ENCODE data around the gene OR6C1.
"Not testable (repeated sequence)": the region's sequence is repeated elsewhere in the genome, so short reads cannot be mapped to it uniquely, and the experiment has no call there.

Gene OR6C1

DNA sequence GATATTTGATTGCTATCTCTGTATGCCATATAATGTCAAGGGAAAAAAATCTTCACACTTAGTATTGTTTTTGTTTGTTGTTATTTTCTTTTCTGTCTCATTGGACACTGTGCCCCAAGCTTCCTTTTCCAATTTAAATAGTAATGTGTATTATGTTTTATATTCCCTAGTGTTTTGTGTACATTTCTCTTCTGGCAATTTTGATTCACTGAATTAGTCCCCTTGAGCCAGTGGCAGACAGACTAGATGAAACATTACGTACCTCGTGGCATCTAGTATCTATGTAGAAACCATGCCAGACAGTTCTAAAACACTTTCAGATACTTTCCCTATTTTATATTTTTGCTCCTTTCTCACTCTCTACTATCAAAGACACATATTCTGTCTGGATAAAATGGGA lies at the start of gene OR6C1:
OR6C1 (plus strand) TSS at position 301 of the 400 bp plus-strand sequence. CDS start 6,257 bp downstream, outside the sequence.
- DNase-seq = no peak

GRCh38 chr12:55280991-55281390 lies 33.2 kb upstream of the OR6C1 start:
- no peak for DNase-seq

GRCh38 chr12:55289999-55290398 lies 24.1 kb upstream of the OR6C1 start:
- no peak for DNase-seq

DNA sequence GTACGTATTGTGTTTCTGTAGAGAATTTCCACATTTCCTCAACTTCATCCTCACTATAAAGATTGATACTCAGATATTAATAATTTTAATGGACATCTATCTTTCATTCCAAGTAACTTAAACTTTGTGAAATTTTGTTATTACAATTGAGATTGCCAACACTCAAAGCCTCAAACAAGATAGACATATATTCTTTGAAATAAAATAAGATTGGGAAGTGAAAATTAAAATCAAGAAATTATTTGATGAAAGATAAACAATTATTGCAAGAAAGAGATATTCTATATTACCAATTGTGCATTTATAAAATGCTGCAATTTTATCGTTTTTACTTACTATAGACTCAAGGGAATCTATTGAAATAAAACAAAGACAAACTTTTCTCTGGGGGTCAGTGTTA lies 17.7 kb upstream of the OR6C1 start, which contains the start of gene OR6C6:
OR6C6 (minus strand) TSS at position 101 of the 400 bp plus-strand sequence. CDS start 1,337 bp downstream, outside the sequence.
- DNase-seq = no peak

- DNase-seq = no peak
Measured at GRCh38 chr12:55320201-55320600, 6.1 kb downstream of the OR6C1 start.

- DNase-seq = not testable (repeated sequence)
Measured at GRCh38 chr12:55325801-55326200, 11.7 kb downstream of the OR6C1 start.

- no peak for DNase-seq
Measured at GRCh38 chr12:55330446-55330845, 16.3 kb downstream of the OR6C1 start, which contains the start of gene OR6C3. OR6C3 (plus strand) TSS chr12:55330746; CDS start chr12:55331701, 955 bp downstream.

- DNase-seq = no peak
Measured at GRCh38 chr12:55336002-55336401, 21.9 kb downstream of the OR6C1 start.

GRCh38 chr12:55355338-55355737 lies 41.2 kb downstream of the OR6C1 start:
- DNase-seq = not testable (repeated sequence)

DNA sequence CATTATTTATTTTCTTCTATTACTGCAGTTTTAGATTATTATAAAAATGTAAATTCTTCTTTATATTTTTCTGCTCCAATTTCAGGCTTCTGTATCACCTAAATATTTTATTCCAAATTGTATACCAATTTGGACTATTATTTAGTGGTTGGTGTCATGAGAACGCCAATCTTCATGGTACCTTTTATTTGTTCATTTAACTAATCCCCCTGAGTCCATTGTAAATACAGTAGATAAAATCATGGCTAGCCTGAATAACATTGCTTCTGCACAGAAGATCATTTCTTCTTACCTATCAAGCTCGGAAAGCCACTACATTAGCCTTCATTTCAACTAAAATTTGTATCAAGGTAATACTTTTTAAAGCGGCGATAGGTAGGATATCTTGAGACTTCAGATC lies 48.5 kb downstream of the OR6C1 start, which contains the start of gene OR6C75:
OR6C75 (plus strand) TSS at position 301 of the 400 bp plus-strand sequence. CDS start 2,136 bp downstream, outside the sequence.
- no peak for DNase-seq

- no peak for DNase-seq
Measured at GRCh38 chr12:55365086-55365485, 50.9 kb downstream of the OR6C1 start.

All from activated CD8-positive, alpha-beta memory T cell treated with anti-CD3 and anti-CD28 coated beads, Interleukin-2, amount 50 U/mL, for 4 hours (primary cell).